TTC549 (cell line): Measurements from ENCODE around the gene CHRNG.

ENCODE experiments used
- FAIRE-seq: peaks from 2 replicates; lab custom pipeline; 2012; peaks lifted over from hg19 to GRCh38; lab: Jason Lieb, UNC

CHRNG gene

DNA sequence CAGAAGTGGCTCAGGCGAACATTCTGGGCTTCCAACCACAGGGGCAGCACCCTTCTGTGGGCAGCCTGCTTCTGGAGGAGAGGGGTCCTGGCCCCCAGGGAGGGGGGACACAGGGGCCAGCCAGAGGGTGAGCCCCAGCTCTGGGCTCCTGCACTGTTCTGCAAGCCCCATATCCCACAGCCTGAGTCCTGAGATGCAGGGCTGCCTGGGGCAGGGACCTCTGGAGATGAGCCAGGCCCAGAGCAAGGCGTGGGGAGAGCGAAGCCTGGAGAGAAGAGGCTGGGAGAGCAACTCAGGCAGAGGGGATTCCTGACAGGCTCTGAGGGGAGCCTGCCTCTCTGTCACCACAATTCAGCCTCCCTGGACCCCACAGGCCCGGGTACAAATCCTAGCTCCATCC lies 32.8 kb upstream of the CHRNG start:
- no peak for FAIRE-seq

DNA sequence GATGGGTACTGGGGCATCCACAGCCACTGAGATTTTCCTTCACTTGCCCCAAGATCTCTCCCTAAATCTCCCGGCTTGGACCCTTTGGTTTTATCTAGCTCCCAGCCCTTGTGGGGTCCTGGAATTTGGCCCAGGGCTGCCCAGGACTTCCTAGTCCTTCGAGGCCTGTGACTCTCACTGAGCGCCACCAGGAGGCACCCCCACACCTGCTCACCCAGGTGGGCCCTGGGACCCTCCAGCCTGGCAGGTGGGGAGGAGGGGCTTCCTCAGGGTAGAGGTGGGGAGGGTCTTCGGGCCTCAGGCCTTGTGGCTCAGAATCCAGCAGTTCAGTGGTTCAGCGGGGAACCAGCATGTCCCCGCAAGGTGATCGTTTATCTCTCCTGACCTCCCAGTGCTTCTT lies 31.2 kb upstream of the CHRNG start:
- no peak for FAIRE-seq

DNA sequence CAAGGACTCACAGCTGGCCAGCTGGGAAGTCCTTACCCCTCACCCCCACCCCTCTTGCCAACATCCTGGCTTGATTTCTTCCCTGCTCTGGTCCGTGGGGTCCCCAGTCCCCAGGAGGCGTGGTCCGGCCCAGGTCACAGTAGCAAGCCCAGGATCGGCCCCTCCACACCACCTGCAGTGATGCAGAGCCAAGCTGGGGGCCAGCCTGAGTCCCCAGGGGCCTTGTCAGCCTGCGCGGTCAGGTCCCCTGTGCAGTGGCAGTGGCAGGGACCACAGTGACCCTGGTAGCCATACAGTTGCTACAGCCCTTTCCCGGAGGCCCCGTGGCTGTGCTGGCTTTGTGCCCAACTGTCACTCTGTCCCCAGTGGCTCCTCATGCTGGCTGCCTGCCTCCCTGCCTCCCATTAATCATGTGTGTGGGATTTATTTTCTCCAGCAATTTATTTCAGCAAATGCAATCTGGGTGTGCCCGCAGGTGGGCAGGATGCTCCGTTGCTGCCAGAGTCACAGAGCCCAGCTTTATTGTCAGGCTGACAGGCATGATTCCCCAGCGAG lies 28.1 kb upstream of the CHRNG start:
- FAIRE-seq = no peak

DNA sequence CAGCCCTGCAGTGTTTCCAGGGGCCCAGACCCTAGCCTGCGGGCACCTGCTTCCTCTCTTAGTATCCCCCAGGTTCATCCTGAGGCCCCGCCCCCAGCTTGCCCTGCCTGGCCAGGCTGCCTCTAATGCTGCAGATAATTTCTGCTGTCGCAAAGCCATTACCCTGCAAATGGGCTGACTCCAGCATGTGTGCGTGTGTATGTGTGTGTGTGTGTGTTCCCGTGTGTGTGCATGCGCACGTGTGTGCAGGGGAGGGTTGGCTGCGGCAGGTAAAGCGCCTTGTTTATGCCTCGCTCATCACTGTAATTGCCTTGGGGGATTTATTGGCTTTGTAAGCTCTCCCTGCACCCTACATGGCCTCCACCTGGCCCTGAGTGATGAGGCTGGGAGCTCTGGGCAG lies 26.9 kb upstream of the CHRNG start:
- FAIRE-seq = no peak

DNA sequence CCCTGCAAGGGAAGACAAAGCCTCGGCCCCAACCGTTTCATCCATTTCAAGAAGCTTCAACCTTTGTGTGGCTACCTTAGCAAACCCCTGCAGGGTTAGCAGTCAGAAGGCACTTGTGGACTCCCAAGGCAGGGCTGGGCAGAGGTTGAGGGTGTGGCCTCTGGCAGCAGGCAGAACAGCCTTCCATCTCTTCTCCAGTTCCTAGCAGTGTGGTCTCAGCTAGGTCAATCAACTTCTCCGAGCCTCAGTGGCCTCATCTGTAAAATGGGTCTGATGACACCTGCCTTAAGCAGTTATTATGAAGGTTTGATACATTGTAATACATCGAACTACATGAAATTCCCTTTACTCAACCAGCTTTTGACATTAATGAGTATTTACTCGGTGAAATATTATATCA lies 26.1 kb upstream of the CHRNG start:
- no peak for FAIRE-seq

DNA sequence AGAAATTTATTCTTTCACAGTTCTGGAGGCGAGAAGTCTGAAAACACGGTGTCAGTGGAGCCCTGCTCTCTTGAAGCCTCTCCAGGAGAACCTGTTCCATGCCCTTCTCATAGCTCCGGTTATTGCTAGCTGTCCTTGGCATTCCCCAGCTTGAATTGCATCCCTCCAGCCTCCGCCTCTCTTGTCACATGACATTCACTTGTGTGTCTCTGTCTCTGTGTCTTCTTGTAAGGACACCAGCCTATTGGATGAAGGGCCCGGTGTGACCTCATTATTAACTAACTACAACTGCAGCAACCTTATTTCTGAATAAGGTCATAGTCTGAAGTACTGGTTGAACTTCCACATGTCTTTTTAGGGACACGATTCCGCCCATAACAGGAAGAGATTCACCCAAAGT lies 23.9 kb upstream of the CHRNG start:
- no peak for FAIRE-seq

DNA sequence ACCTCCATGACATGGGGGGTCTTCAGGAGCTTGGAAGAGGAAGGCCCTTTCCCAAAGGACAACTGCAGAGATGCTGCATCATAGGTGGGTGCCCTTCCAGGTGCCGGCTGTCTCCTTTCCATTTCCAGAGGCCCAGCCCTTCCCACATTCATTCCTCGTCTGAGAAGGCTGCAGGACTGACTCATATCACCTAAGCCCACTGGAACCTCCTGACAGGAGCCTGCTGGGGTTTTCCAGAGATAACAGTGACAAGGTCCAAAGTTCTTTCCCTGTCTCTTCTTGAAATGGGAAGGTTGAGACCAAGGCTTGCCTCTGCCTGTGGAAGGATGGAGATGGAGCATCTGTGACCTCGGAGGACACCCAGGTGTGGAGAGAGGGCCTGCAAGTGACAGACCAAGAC lies 22.9 kb upstream of the CHRNG start:
- FAIRE-seq = no peak

DNA sequence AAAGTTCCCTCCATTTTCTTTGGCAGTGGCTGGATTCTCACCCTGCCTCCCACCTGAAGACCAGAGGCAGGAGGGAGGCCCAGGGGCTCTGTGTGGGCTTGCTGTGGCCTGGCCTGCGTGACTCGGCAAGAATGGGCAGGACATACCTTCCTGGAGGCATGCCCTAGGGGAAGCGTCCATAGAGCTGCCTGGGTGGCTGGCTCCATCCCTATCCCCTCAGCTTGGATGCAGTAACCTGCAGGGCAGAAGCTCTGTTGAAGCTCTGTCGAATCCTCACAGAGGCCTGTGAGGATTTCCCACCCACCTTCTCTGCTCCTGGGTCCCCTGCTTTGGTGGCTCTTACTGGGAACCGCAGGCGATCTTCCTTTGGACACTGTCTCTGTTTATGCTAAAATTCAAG lies 20.6 kb upstream of the CHRNG start:
- FAIRE-seq = no peak

DNA sequence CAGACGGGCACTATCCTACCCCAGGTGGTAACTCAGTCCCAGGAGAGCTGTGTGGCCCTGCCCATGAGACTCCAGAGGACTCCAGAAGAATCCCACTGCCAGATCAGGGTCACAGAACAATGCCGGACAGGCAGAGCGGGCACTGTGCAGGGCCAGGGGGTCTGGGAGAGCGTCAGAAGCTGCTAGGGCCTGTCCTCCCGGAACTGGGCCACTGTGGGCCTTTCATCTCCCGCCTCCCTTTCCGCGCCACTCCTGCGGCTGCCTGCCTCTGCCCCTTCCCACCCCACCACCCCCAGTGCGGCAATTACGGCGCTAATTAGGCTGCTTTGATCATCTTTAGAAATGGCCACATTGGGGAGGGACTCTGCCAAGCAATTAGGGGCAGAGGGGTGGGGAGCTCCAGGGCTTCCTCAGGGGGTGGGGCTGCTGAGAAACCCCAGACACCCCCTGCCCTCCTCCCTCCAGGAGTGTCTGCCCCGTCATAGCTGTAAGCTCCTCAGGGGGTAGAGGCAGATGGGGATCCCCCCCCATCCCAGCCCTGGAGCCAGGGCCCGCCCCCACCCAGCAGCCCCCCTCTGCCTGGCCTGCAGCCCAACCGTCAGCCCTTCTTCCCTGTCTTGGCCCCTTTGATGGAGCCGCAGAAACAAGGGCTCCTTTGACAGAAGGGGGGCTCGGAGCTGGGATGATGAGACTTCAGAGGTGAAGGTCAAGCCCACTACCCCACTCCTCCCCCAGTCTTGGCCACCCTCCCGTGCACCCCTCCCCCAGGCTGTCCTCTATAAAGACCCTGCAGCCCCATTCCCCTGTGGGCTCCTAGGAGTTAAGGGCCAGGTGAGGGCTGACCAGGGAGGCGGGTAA lies 19.7 kb upstream of the CHRNG start, which contains the start of gene PRSS56:
Gene PRSS56 (plus strand): TSS at position 808 of the 858 bp plus-strand sequence. CDS start 211 bp downstream, outside the sequence.
- no peak for FAIRE-seq

DNA sequence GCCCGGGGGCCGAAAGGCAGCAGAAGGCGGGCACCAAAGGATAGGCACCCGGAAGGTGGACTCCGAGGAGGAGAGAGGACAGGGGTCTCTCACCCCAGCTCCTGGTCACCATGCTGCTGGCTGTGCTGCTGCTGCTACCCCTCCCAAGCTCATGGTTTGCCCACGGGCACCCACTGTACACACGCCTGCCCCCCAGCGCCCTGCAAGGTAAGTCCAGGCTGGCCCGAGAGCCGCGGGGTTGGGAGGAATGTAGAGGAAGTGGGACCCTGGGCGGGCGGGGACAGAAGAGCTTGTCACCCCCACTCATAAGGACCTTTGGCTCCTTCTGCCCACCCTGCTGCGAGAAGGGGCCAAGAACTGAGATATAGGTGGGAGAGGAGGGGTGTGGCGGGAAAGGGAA lies 19.0 kb upstream of the CHRNG start:
- FAIRE-seq = no peak

DNA sequence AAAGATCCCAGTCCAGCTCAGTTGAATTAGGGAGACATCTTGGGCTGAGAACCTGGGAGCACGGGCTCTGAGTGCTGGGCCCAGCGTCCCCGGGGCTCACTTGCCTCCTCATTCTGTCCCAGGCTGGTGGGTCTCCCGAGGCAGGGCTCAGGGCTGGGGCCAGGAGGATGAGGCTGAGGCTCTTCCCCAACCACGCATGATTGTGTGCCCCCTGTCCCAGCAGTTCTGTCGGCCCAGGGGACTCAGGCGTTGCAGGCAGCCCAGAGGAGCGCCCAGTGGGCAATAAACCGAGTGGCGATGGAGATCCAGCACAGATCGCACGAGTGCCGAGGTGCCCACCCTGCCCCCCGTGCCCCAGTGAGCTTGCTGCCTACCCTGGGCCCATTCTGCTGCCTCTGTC lies 18.4 kb upstream of the CHRNG start:
- FAIRE-seq = no peak

DNA sequence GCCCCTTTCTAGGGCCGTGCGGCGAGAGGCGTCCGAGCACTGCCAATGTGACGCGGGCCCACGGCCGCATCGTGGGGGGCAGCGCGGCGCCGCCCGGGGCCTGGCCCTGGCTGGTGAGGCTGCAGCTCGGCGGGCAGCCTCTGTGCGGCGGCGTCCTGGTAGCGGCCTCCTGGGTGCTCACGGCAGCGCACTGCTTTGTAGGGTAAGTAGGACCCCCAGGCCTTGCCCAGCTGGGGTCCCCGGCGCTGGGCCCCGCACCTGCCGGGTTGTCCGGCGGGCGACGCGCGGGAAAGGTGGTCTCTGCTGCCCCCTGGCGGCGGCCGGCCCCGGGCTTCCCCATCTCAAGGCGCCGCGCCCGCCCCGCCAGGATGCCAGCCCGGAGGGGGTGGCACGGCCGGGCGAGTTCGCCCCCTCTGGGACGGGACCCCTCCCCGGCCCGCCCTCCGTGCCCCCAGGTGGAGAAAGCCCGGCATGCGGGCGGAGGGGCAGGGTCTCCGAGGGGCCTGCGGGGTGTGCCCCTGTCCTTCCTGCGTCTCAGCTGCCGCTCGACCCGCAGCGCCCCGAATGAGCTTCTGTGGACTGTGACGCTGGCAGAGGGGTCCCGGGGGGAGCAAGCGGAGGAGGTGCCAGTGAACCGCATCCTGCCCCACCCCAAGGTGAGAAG lies 17.4 kb upstream of the CHRNG start:
- no peak for FAIRE-seq

DNA sequence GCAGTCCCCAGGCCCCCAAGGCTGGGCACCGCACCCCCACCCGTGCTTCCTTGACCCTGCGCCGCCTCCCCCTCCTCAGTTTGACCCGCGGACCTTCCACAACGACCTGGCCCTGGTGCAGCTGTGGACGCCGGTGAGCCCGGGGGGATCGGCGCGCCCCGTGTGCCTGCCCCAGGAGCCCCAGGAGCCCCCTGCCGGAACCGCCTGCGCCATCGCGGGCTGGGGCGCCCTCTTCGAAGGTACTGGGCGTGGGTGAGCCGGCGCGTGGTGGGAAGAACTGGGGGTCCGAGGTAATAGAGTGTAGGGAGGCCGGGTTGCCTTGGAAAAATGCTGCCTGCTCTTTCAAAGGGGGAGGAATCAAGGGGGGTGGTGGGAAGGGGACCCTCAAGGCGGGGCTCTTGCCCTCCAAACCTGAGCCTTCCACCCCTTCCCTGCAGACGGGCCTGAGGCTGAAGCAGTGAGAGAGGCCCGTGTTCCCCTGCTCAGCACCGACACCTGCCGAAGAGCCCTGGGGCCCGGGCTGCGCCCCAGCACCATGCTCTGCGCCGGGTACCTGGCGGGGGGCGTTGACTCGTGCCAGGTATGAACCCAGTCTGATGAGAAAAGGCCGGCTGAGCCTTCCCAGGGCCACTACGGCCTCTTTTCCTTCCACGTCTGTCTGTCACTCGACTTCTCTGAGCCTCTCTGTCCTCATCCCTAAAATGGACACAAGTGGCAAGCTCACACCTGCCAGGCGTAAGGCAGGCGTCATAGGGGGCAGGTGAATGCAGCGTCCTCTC lies 16.7 kb upstream of the CHRNG start:
- no peak for FAIRE-seq

DNA sequence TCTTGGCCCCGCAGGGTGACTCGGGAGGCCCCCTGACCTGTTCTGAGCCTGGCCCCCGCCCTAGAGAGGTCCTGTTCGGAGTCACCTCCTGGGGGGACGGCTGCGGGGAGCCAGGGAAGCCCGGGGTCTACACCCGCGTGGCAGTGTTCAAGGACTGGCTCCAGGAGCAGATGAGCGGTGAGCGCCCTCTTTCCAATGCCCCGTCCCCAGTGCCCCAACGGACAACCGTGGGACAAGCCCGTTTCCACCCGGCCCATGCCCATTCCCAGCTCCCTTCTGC lies 16.1 kb upstream of the CHRNG start:
- FAIRE-seq = no peak

DNA sequence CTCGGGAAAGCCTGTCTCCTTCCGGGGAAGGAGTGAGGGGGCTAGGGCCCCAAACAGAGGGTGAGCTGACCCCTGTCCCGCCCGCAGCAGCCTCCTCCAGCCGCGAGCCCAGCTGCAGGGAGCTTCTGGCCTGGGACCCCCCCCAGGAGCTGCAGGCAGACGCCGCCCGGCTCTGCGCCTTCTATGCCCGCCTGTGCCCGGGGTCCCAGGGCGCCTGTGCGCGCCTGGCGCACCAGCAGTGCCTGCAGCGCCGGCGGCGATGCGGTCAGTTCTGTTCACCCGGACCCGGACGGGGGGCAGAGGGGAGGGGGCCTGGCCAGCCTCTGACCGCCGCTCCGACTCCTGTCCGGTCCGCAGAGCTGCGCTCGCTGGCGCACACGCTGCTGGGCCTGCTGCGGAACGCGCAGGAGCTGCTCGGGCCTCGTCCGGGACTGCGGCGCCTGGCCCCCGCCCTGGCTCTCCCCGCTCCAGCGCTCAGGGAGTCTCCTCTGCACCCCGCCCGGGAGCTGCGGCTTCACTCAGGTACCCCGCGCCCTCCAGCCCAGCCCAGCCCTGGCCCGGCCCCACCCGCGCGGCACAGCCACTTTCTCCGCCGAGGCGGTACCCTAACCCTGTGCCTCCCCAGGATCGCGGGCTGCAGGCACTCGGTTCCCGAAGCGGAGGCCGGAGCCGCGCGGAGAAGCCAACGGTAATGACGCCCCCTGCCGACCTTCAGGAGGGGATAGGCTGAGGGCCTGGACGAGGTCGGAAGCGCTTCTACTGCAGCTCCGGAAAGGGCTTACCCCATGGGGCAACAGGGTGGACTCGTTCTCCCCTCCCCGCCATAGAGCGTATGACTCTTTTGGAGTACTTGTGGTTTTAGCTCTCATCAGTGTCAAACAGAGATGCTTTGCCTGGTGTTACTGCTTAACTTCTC lies 15.6 kb upstream of the CHRNG start:
- FAIRE-seq = no peak

DNA sequence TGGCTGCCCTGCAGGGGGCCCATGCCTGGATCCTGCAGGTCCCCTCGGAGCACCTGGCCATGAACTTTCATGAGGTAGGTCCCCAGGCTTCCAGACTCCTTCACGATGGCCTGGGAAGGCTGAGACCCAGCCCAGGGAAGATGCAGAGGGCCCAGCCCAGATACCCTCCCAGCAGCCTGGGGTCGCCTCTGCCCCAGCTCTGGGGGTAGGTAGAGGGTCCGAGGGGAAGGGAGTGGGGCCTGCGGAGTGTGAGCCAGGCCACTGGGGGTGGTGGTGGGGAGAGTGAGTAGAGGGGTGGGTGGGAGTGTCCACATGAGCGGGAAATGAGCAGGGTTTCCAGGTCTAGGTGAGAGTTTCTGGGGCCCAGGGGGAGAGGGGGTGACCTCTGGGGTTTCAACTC lies 14.7 kb upstream of the CHRNG start:
- no peak for FAIRE-seq

DNA sequence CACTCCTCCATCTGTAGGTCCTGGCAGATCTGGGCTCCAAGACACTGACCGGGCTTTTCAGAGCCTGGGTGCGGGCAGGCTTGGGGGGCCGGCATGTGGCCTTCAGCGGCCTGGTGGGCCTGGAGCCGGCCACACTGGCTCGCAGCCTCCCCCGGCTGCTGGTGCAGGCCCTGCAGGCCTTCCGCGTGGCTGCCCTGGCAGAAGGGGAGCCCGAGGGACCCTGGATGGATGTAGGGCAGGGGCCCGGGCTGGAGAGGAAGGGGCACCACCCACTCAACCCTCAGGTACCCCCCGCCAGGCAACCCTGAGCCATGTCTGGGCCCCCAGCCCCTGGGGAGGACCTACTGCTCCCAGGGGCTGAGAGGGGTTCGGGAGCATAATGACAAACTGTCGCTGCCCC lies 14.3 kb upstream of the CHRNG start:
- no peak for FAIRE-seq

DNA sequence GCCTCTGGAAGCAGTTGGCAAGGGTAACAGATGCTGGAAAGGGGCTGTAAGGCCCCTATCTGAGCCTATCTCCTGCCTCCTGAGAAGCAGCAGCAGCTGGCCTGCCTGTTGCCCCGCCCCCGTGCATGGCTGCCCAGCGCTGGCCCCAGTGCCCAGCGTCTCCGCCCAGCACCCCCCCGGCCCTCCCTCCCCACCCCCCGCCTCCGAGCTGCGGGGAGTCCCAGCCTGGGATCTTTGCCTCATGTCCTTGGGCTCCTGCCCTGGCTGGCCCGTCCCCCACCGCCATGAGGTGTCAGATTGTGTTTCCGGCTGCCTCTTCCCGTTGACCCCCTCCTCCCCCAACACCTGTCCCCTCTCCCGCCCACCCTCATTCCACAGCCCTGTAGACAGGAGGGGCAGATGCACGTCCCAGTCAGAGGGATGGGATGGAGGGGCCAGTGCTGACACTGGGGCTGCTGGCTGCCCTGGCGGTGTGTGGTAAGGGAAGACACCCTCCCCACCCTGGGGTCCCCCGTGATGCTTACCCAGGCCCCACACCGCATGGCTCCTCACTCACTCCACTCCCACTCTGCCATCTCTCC lies 13.6 kb upstream of the CHRNG start, which contains the start of gene CHRND:
Gene CHRND (plus strand): TSS at position 370 of the 581 bp plus-strand sequence. CDS start 56 bp downstream, at position 426.
- FAIRE-seq = no peak

DNA sequence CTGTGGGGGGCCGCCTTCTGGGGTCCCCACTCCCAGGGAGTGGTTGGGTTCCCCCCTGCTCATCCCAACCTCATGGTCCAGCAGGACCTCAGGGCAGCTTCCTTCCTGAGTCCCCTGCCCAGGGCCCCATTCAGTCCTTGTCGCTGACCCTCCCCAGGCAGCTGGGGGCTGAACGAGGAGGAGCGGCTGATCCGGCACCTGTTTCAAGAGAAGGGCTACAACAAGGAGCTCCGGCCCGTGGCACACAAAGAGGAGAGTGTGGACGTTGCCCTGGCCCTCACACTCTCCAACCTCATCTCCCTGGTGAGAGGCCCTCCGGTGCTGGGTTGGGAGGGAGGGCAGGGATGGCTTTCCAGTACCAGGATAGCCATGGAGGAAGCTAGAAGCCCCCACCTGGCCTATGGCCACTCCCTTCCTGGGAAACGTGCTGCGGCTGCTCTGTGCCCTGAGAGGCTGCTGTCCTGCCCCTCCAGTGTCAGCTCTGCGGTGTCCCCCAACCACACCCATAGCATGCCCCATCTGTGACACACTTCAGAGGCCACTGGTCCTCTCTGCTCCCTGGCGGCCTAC lies 13.0 kb upstream of the CHRNG start:
- FAIRE-seq = no peak

DNA sequence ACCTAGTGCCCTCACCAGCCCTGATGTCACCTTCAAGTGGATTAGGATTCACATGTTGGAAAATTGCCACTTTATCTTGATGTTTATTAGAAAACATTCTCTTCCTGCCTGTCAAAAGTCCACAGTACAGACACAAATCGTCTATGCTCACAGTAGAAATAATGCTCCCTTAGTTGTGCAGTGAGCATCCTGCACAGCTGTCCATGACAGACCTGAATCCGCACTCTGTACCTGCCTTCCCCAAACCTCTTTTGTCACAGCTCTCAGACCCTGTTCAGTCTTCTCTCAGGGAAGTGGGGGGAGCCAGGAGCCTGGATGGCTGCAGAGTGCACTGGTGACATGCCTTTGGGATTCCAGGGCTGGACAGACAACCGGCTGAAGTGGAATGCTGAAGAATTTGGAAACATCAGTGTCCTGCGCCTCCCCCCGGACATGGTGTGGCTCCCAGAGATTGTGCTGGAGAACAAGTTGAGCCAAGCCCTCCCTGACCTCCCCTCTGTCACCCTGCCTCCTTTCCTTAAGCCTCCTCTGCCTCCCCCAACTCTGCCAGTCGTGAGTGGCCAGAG lies 11.5 kb upstream of the CHRNG start:
- FAIRE-seq = no peak
